HG03342 (cell line): ENCODE results near the gene METTL9.
"Not testable (repeated sequence)": the region's sequence is repeated elsewhere in the genome, so short reads cannot be mapped to it uniquely, and the experiment has no call there.

Experiments used
- ATAC-seq: cut with Tn5 transposase; IDR thresholded peaks from one replicate; pipeline ENCODE4 v1.9.1; 2021; ENCODE audit warnings: mild to moderate bottlenecking, moderate library complexity; ENCODE audit not compliant: unreplicated experiment

Gene METTL9

DNA sequence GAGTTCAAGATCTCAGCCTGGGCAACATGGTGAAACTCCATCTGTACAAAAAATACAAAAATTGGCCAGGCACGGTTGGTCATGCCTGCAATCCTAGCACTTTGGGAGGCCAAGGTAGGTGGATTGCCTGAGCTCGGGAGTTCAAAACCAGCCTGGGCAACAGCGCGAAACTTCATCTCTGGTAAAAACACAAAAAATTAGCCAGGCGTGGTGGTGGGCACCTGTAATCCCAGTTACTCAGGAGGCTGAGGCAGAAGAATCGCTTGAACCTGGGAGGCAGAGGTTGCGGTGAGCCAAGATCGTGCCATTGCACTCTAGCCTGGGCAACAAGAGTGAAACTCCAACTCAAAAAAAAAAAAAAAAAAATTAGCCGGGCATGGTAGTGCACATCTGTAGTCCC, 25.9 kb upstream of the METTL9 start:
- ATAC-seq, result not testable (repeated sequence)

DNA sequence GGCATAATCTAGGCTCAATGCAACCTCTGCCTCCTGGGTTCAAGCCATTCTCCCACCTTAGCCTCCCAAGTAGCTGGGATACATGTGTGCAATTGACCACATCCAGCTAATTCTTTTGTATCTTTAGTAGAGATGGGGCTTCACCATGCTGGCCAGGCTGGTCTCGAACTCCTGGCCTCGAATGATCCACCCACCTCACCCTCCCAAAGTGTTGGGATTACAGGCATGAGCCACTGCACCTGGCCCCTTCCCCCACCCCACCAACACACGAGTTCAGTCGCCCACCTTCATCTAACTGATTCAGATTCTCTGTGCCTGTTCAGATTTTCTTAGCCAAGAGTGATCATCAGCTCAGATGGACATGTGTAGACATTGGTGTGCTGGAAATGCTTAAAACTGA, 25.0 kb upstream of the METTL9 start:
- no peak for ATAC-seq

DNA sequence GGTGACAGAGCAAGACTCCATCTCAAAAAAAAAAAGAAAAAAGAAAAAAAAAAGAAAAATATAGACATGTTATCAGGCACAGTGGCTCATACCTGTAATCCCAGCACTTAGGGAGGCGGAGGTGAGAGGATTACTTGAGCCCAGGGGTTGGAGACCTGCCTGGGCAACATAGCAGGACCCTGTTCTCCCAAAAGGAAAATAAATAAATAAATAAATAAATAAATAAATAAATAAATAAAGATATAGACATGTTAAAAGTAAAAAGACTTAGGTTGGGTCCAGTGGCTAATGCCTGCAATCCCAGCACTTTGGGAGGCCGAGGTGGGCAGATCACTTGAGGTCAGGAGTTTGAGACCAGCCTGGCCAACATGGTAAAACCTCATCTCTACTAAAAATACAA, 23.1 kb upstream of the METTL9 start:
- ATAC-seq, result not testable (repeated sequence)

DNA sequence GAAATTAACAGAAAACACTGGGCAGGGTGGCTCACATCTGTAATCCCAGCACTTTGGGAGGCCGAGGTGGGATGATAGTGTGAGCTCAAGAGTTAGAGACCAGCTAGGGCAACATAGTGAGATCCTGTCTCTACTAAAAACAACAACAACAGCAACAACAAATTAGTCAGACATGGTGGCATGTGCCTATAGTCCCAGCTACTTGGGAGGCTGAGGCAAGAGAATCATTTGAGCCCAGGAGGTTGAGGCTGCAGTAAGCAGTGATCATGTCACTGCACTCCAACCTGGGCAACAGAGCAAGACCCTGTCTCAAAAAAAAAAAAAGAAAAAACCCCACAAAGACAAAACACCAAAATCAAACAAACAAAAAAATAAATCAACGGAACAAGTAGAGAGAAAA, 21.9 kb upstream of the METTL9 start:
- not testable (repeated sequence) for ATAC-seq

DNA sequence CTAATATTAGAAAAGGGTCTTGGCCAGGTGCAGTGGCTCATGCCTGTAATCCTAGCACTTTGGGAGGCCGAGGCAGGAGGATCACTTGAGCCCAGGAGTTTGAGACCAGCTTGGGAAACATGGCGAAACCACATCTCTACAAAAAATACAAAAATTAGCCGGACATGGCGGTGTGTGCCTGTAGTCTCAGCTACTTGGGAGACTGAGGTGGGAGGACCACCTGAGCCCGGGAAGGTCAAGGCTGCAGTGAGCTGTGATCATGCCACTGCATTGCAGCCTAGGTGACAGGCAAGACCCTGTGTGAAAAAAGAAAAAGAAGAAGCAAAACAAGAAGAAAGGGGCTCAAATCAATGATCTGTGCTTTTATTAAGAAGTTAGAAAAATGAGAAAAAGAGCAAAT, 21.1 kb upstream of the METTL9 start:
- not testable (repeated sequence) for ATAC-seq

DNA sequence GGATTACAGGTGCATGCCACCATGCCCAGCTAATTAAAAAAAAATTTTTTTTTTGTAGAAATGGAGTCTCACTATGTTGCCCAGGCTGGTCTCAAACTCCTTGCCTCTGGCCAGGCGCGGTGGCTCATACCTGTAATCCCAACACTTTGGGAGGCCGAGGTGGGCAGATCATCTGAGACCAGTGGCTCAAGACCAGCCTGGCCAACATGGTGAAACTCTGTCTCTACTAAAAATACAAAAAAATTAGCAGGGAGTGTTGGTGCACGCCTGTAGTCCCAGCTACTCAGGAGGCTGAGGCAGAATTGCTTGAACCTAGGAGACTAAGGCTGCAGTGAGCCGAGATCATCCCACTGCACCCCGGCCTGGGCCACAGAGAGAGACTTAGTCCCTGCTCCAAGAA, 19.2 kb upstream of the METTL9 start:
- not testable (repeated sequence) for ATAC-seq

DNA sequence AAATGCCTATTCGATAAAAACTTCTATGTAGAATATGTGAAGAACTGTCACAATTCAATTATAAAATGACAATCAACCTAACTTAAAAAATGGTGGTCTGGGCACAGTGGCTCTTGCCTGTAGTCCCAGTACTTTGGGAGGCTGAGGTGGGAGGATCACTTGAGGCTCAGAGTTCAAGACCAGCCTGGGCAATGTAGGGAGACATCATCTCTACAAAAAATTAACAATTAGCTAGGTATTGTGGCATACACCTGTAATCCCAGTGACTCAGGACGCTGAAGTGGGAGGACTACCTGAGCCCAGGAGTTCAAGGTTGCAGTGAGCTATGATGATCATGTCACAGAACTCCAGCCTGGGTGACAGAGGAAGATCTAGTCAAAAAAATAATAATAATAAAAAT, 18.6 kb upstream of the METTL9 start:
- no peak for ATAC-seq

DNA sequence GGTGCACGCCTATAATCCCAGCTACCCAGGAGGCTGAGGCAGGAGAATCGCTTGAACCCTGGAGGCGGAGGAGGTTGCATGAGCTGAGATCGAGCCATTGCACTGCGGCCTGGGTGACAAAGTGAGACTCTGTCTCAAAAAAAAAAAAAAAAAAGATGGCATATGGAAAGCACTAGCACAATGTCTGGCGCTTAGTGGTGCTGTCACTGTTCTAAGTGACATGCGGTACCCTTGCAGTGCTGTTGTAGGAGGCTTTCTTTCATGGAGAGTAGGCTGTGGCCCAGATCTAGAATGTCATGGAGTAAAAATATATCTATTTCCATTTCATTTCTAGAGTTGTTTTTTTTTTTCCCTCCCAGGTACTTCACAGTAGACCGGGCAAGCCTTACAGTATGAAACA, 14.6 kb upstream of the METTL9 start:
- no peak for ATAC-seq

DNA sequence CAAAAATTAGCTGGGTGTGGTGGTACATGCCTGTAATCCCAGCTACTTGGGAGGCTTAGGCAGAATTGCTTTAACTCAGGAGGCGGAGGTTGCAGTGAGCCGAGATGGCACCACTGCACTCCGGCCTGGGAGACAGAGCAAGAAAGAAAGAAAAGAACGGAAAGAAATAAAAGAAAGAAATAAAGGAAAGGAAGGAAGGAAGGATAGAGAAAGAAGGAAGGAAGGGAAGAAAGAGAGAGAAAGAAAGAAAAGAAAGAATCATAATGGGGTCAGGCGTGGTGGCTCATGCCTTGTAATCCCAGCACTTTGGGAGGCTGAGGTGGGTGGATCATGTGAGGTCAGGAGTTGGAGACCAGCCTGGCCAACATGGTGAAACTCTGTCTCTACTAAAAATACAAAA, 10.8 kb upstream of the METTL9 start:
- not testable (repeated sequence) for ATAC-seq

DNA sequence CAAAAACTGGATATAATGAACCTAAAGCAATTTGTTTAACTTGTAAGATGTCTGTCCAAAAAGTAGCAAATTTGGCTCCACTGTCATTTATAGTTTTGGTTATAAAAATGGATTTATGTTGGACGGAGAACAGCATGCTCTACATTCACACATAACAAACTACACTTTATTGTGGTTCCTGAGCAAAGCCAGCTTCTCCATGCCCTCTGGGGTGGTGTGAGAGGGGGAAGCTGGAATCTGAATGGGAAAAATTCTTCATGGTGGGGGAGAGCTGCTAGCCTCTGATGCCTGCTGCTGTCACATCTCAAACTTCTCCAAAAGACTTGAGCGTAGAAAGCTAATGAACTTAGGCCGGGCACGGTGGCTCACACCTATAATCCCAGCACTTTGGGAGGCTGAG, 9.8 kb upstream of the METTL9 start:
- ATAC-seq, result no peak

DNA sequence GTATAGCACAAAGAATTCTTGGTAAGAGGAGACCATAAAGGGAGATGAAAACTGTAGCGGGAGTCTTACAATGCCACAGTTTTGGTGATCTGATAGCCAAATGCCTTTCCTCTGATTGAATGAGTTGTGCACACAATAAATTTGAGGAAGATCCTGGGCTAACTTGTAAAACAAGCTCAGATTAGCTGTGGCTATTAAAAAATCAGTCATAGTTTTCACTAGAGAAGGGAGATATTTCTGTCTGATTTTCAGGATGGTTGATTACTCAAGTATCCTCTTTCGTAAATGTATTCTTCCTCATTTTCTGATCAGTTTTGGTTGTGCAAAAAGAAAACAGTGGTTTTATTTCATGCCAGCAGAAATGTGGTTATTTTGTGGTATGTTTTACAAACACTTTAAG, 9.1 kb upstream of the METTL9 start:
- ATAC-seq, result no peak

DNA sequence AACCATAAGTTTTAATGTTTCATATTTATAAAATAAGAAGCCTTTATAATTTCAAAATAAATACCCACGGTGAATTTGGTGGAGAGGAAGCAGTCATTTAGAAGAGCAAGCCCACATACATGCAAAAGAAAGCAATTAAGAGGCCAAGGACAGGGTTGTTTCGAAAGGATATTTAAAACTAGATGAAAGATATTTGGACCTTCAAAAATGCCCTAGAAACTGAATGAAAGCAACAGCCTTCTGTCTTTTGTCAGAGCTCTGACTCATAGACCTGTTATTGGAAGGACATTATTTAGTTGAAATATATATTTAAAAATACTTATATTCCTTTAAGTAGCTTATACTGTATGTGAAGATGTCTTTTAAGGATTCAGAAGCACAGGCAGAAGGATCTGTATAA, 8.6 kb upstream of the METTL9 start:
- no peak for ATAC-seq

DNA sequence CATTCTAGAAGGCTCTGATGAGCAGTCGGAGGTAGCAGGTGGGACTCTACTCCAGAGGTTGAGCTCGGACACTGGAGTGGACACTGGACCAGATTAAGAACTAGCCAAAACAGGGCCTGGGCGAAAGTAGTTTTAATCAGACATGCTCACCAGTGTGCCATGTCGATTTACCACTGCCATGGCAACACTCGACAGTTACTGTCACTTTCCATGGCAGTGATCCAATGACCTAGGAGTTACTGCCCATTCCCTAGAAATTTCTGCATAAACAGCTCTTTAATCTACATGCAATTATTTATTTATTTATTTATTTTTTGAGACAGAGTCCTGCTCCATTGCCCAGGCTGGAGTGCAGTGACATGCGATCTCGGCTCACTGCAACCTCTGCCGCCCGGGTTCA, 7.2 kb upstream of the METTL9 start:
- ATAC-seq, result no peak

DNA sequence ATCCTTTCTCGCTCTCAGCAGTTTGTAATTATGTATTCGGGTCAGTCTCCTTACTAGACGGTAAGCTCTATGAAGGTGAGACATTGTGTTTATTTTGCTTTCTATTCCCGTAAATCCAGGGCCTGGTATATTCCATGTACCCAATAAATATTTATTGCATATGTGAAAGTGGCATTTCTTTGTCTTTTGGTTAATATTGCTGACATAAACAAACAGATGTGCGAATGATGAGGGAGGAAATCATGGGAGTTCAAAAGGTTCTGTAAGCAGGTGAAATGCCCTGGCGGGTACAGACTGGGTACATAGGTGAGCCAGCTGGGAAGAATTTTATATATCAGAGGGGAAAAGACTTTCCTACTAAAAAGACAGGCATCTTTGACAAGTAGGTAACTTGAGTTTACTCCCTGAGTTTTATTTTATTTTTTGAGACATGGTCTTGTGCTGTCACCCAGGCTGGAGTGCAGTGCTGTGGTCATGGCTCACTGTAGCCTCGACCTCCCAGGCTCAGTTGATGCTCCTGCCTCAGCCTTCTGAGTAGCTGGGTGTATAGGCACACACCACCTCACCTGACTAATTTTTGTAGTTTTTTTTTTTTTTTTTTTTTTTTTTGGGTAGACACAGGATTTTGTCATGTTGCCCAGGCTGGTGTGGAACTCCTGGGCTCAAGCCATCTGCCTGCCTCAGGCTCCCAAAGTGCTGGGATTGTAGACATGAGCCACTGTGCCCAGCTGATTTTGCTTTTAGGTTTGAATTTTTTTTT, 5.7 kb upstream of the METTL9 start:
- no peak for ATAC-seq

DNA sequence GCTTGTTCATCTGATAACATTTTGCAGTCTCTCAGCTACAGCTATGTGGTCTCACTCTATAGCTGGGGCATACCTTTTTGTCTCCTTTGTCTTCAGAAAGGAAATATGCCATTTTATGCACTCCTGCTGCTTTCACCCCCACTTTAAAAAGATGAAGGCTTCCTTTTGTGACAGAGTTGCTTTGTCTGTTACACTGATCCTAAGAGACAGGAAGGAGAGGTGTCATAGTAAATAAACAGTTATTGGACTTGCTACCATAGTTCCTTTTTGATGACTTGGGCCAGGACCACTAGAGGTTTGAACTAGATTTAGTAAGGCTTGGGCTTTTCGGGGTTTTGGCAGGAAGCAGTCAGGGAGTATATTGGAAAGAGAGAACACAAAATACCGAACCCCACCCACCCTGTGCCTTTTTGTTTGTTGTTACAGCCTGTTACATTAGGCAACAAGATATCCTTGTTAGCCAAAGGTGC, 1.8 kb upstream of the METTL9 start:
- ATAC-seq, result no peak

DNA sequence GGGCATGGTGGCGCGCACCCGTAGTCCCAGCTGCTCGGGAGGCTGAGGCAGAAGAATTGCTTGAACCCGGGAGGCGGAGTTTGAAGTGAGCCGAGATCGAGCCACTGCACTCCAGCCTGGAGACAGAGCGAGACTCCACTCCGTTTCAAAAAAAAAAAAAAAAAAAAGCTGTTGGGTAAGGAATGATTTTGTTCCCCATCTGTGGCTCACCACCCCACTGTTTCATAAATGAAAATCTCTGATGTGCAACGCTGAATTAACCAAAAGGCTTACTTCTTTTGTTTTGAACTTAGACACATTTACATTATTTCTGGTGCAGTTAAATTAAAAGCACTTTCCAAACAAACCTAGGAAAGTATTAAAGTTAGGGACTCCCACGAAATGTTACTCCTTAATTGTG, 1.2 kb upstream of the METTL9 start:
- no peak for ATAC-seq

DNA sequence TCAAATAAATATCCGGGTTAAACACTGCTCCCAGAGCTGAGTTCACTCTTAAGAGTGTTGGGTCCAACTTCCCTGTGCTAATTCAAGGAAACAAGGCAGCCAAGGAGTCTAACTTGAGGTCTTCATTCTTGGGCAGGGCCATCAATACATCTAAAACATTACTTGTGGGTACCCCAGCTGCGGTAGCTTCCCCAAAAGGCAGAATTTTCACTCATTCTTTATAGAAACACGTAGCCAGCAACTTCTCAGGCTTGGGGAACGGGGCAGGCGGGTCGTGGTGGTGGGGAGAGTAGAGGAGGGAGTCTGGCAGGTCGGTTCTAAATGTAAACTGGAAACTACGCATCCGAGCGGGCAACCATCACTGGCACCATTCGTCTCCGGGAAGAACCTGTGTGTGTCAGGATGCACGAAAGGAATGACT, 666 bp upstream of the METTL9 start:
- ATAC-seq, result no peak

DNA sequence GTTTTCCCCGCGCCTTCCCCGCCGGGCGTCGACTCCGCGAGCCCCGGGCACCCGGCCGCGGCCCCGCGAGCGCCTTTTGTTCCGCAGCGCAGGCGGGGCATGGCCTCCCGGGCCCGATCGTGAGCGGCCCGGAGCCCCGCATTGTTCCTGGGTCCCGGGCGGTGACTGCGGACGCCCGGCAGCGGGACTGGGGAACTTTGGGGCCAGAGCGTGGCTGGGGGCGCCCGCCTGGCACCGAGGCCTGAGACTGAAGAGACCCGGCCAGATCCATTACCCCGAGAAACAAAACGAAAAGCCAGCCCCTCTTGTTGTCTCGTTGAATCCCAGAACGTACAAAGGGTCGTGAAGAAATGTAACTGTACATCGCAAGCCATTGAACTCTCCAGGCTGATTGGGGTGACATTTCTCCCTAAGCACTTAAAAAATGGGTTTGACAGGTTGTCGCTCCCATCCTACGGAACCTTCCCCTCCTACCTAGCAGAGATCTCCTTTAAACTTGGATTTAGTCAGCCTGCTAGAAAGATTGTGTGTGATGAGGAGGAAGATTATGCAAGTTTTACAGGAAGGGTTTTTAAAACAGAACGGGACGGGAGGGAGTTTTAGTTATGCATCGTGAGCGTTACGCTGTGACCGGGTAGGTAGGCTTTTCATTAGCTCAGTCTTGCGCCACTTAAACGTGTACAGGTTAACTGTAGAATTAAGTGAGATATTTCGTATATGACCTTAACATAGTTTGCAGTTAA, 825 bp downstream of the METTL9 start:
- ATAC-seq, result peak; percentile 22

DNA sequence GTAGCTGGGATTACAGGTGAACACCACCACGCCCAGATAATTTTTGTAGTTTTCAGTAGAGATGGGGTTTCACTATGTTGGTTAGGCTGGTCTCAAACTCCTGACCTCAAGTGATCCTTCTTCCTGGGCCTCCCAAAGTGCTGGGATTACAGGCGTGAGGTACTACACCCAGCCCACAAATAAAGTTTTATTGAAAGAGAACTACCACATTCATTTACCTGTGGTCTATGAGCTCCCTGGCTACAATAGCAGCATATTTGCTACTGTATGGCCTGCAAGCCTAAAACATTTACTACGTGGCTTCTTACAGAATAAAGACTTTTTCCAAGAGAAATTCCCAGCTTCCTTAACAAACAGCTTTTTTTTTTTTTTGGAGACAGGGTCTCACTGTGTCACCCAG, 3.4 kb downstream of the METTL9 start:
- no peak for ATAC-seq

DNA sequence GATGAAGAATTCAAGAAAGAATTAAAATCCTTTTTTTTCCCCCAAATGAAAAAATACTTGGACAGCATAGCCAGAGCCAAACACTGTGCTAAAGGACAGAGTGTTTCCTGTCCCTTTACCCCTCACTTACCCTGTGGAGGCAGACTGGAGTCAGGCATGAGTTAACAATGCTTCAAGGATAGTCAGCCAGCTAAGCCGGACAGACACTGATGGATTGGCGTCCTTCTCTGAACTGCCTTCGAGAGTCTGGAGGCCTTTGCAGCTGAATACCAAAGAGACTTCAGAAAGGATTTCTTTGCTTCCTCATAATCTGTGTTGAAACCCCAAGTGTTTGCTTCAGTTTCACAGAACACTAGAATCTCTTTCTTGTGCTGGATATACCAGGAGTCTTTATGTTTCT, 4.6 kb downstream of the METTL9 start:
- ATAC-seq, result no peak

DNA sequence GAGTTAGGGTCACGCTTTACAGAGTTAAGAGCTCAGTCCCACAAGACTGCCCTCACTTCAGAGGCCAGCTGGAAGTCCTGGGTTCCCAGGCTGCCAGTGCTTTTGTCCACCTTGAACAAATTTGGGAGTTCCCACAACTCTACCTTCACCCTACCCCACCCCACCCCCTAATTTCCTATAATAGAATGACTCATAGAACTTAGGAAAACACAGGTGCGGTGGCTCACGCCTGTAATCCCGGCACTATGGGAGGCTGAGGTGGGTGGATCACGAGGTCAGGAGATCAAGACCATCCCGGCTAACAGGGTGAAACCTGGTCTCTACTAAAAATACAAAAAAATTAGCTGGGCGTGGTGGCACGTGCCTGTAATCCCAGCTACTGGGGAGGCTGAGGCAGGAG, 6.5 kb downstream of the METTL9 start:
- ATAC-seq, result not testable (repeated sequence)

DNA sequence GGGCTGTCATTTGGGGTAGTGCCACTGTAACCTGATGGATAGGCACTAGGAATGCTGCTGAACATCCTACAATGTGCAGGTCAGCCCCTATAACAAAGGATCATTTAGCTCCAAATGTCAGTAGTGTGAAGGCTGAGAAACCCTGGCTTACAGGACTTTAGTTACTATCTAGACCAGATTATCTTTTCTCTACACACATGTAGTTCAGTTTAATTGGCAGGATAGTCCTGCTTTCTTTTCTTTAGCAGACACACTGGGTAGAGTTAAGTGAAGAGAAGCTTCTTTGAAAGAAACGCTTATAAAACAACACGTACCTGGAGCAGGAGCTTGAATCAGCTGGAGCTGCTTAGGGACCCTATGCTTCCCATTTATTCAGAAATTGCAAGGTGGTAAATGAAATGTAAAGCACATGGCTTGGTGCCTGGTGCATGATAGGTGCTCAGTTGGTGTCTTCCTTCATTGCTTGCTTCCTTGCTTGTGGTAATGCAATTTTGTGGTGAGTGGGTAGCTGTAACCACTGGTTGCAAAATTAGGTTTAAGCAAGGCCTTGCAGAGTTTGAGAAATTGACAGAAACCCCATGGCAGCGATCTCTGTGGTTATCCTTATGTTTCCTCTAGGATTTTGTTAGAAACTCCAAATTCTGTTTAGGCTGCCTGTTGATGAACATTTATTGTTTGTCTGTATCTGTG, 9.4 kb downstream of the METTL9 start:
- ATAC-seq, result no peak
